ENCODE measurements around the gene MTHFS.
"Not testable (repeated sequence)": the region's sequence is repeated elsewhere in the genome, so short reads cannot be mapped to it uniquely, and the experiment has no call there.

Gene MTHFS

DNA sequence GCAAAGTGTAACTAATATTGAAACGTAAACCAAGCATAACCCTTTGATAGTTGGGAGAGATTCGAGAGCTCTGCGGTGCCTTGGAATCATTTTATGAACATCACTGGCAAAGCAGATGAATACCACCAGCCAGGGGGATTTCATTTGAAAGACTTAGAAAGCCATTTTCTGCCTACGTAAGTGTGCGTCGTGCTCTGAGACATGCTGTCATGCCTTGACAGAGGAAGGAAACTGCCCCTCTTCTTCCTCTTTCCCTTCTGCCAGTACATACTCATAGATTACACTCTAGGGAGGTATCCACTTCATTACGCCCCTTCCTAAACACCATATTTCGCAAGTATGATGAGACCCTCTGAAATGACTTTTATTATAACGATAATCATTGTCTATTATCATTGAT is 3.3 kb upstream of the MTHFS start:
- Histone ChIP-seq H3K4me3 (IDR thresholded peaks at IDR 0.05; ENCODE audit: insufficient read depth, low read depth, low read length) (no peak overlapping the region), H2AFZ (ENCODE audit: low read depth) (no peak overlapping the region), H3K4me1 (ENCODE audit: low read depth, poor library complexity, severe bottlenecking) (peaks cover 16% of the 10 kb centered on the region), H3K79me2 (ENCODE audit: insufficient read depth, low read depth) (0 out of 2 replicates have a peak, but pooled peaks cover 1% of the 10 kb centered on the region), H3K27me3 (ENCODE audit: insufficient read depth, low read depth) (no peaks in the 10 kb centered on the region), H3K4me2 (no peak overlapping the region), H3K9ac (no peak overlapping the region), H3K27ac (no peak overlapping the region), H4K20me1 (ENCODE audit: insufficient read depth) (no peaks in the 10 kb centered on the region), H3K36me3 (ENCODE audit: insufficient read depth) (no peaks in the 10 kb centered on the region)
- TF ChIP-seq CTCF (conservative IDR thresholded peaks at IDR 0.05; ENCODE audit: low read depth, low read length), result no peak

DNA sequence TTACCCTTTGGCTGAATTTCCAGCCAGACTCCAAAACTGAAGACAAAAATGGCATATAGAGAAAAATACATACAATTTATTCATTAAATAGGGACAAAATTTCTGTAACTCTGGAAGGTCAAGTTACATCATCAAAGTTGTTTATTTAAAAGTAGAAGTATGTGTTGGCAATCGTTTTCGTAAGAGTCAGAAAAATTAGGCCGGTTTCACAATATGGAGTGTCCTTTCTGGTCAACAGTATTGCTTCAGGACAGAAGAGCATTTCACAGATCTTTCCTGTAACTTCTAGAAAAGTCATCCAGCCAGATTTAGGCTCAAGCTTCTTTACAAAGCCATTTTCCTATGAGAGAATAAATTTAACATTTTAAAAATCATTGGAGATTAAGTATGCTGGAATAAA is 2.0 kb upstream of the MTHFS start:
- not testable (repeated sequence) for H4K20me1 ChIP-seq (ENCODE audit: insufficient read depth); H3K4me2 ChIP-seq; H3K36me3 ChIP-seq (ENCODE audit: insufficient read depth); H3K9ac ChIP-seq; H3K27ac ChIP-seq; H3K4me3 ChIP-seq (IDR thresholded peaks at IDR 0.05; ENCODE audit: insufficient read depth, low read depth, low read length); H2AFZ ChIP-seq (ENCODE audit: low read depth); H3K27me3 ChIP-seq (ENCODE audit: insufficient read depth, low read depth); H3K79me2 ChIP-seq (ENCODE audit: insufficient read depth, low read depth)
- H3K4me1 ChIP-seq (ENCODE audit: low read depth, poor library complexity, severe bottlenecking), result peaks cover 16% of the 10 kb centered on the region

- Histone ChIP-seq H3K4me2 (no peak overlapping the region), H4K20me1 (ENCODE audit: insufficient read depth) (no peaks in the 10 kb centered on the region), H2AFZ (ENCODE audit: low read depth) (no peak overlapping the region), H3K4me3 (IDR thresholded peaks at IDR 0.05; ENCODE audit: insufficient read depth, low read depth, low read length) (no peak overlapping the region), H3K36me3 (ENCODE audit: insufficient read depth) (no peaks in the 10 kb centered on the region), H3K79me2 (ENCODE audit: insufficient read depth, low read depth) (0 out of 2 replicates have a peak, but pooled peaks cover 6% of the 10 kb centered on the region), H3K4me1 (ENCODE audit: low read depth, poor library complexity, severe bottlenecking) (peaks cover 16% of the 10 kb centered on the region), H3K9ac (no peak overlapping the region), H3K27ac (no peak overlapping the region), H3K27me3 (ENCODE audit: insufficient read depth, low read depth) (no peaks in the 10 kb centered on the region)
- no peak for TF ChIP-seq CTCF (conservative IDR thresholded peaks at IDR 0.05; ENCODE audit: low read depth, low read length)
These were observed 1.6 kb upstream of the MTHFS start for GRCh38 chr15:79898369-79898768.

DNA sequence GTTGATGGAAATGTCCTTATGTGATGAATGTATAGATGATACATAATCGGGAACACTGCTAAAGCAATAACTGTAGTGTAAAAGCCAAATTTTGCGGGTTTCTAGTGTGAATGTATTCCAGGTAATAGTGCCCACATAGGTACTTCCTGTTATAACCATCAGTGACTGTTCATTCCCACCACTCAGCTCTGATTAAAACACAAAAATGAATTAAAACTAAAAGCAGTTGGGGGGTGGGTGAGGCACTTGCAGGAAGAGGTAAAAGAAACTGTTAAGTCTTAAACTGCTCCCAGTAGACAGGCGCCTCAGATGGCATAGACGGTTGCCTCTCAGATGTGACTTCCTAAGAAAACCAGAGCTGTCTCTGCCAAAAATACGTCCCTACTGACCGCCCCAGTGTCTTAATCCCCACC is 893 bp upstream of the MTHFS start:
- H3K9ac ChIP-seq, result no peak overlapping the region
- H2AFZ ChIP-seq (ENCODE audit: low read depth), result peak overlapping the region; percentile 87
- TF ChIP-seq CTCF (conservative IDR thresholded peaks at IDR 0.05; ENCODE audit: low read depth, low read length), result no peak
- H3K79me2 ChIP-seq (ENCODE audit: insufficient read depth, low read depth), result 0 out of 2 replicates have a peak, but pooled peaks cover 6% of the 10 kb centered on the region
- H3K4me1 ChIP-seq (ENCODE audit: low read depth, poor library complexity, severe bottlenecking), result peaks cover 16% of the 10 kb centered on the region
- no peaks in the 10 kb centered on the region for H4K20me1 ChIP-seq (ENCODE audit: insufficient read depth)
- H3K27me3 ChIP-seq (ENCODE audit: insufficient read depth, low read depth), result no peaks in the 10 kb centered on the region
- H3K4me2 ChIP-seq, result peak overlapping the region; percentile 87
- peak overlapping the region; percentile 80; the same call in 1 of the 2 replicates for H3K27ac ChIP-seq
- H3K36me3 ChIP-seq (ENCODE audit: insufficient read depth), result no peaks in the 10 kb centered on the region
- H3K4me3 ChIP-seq (IDR thresholded peaks at IDR 0.05; ENCODE audit: insufficient read depth, low read depth, low read length), result no peak overlapping the region

GRCh38 chr15:79897380-79897678 is 515 bp upstream of the MTHFS start:
- peak overlapping the region; percentile 90 for H3K9ac ChIP-seq
- H2AFZ ChIP-seq (ENCODE audit: low read depth), result peak overlapping the region; percentile 87
- H3K79me2 ChIP-seq (ENCODE audit: insufficient read depth, low read depth), result 0 out of 2 replicates have a peak, but pooled peaks cover 6% of the 10 kb centered on the region
- H3K4me3 ChIP-seq (IDR thresholded peaks at IDR 0.05; ENCODE audit: insufficient read depth, low read depth, low read length), result no peak overlapping the region
- H3K36me3 ChIP-seq (ENCODE audit: insufficient read depth), result no peaks in the 10 kb centered on the region
- TF ChIP-seq CTCF (conservative IDR thresholded peaks at IDR 0.05; ENCODE audit: low read depth, low read length), result no peak
- H3K27ac ChIP-seq, result peak overlapping the region; percentile 80
- H3K27me3 ChIP-seq (ENCODE audit: insufficient read depth, low read depth), result no peaks in the 10 kb centered on the region
- peak overlapping the region; percentile 87 for H3K4me2 ChIP-seq
- H4K20me1 ChIP-seq (ENCODE audit: insufficient read depth), result no peaks in the 10 kb centered on the region
- peaks cover 16% of the 10 kb centered on the region for H3K4me1 ChIP-seq (ENCODE audit: low read depth, poor library complexity, severe bottlenecking)
